H9 (cell line): Measurements from ENCODE around the gene ALDH3A2. TPM values are rescaled to one million over a fixed set of nuclear protein-coding genes. Genes with fewer than 3 reads are reported as not detected.

Source experiments
- DNase-seq: peaks from one replicate; pipeline ENCODE4 v3.0.0-alpha.2; 2017
- H2AFZ ChIP-seq: one replicate; pipeline ENCODE4 v1.6.1; 2013; ENCODE audit warnings: mild to moderate bottlenecking, low read length, control low read depth, moderate library complexity
- H2AK5ac ChIP-seq: 2 replicates; pipeline ENCODE4 v1.6.1; 2013; ENCODE audit warnings: low read length, control low read depth, mixed read lengths; ENCODE audit not compliant: insufficient read length
- H2BK120ac ChIP-seq: one replicate; pipeline ENCODE4 v1.6.1; 2013; ENCODE audit warnings: low read depth, mild to moderate bottlenecking, low read length, control low read depth, inconsistent platforms; ENCODE audit not compliant: poor library complexity, severe bottlenecking
- H2BK12ac ChIP-seq: 2 replicates; pipeline ENCODE4 v1.6.1; 2013; ENCODE audit warnings: low read length, control low read depth, mixed read lengths, low read depth; ENCODE audit not compliant: insufficient read length
- H2BK15ac ChIP-seq: 2 replicates; pipeline ENCODE4 v1.6.1; 2013; ENCODE audit warnings: low read depth, low read length, control low read depth
- H2BK20ac ChIP-seq: one replicate; pipeline ENCODE4 v1.6.1; 2013; ENCODE audit warnings: low read depth, mild to moderate bottlenecking, low read length, control low read depth, inconsistent platforms; ENCODE audit not compliant: poor library complexity, severe bottlenecking
- H2BK5ac ChIP-seq: 2 replicates; pipeline ENCODE4 v1.6.1; 2013; ENCODE audit warnings: low read length, control low read depth, mixed read lengths; ENCODE audit not compliant: insufficient read length
- H3K14ac ChIP-seq: 2 replicates; pipeline ENCODE4 v1.6.1; 2013; ENCODE audit warnings: low read length, control low read depth; ENCODE audit not compliant: insufficient read depth
- H3K18ac ChIP-seq: 2 replicates; pipeline ENCODE4 v1.6.1; 2013; ENCODE audit warnings: low read depth, mild to moderate bottlenecking, mixed read lengths, low read length, control low read depth; ENCODE audit not compliant: insufficient read length
- H3K23ac ChIP-seq: 2 replicates; pipeline ENCODE4 v1.6.1; 2013; ENCODE audit warnings: low read length, control low read depth, mixed read lengths, low read depth; ENCODE audit not compliant: insufficient read length
- H3K23me2 ChIP-seq: 2 replicates; pipeline ENCODE4 v1.6.1; 2013; ENCODE audit warnings: low read depth, mild to moderate bottlenecking, mixed read lengths, low read length, control low read depth; ENCODE audit not compliant: insufficient read length, poor library complexity, severe bottlenecking
- H3K27ac ChIP-seq: 2 replicates; pipeline ENCODE4 v1.5.1; 2013; ENCODE audit warnings: low read length, control low read depth, mixed read lengths, low read depth; ENCODE audit not compliant: insufficient read length
- H3K27me3 ChIP-seq: 2 replicates; pipeline ENCODE4 v1.6.1; 2013; ENCODE audit warnings: low read length, control low read depth, inconsistent platforms; ENCODE audit not compliant: insufficient read depth
- H3K4ac ChIP-seq: 2 replicates; pipeline ENCODE4 v1.6.1; 2013; ENCODE audit warnings: low read depth, mild to moderate bottlenecking, control low read depth, inconsistent platforms, low read length, moderate library complexity
- H3K4me1 ChIP-seq: 2 replicates; pipeline ENCODE4 v1.6.1; 2013; ENCODE audit warnings: low read length, control low read depth, inconsistent platforms; ENCODE audit not compliant: insufficient read depth
- H3K4me2 ChIP-seq: 2 replicates; pipeline ENCODE4 v1.6.1; 2013; ENCODE audit warnings: low read length, control low read depth, mixed read lengths; ENCODE audit not compliant: insufficient read length, insufficient read depth
- H3K56ac ChIP-seq: 2 replicates; pipeline ENCODE4 v1.6.1; 2013; ENCODE audit warnings: low read depth, mild to moderate bottlenecking, mixed read lengths, low read length, control low read depth; ENCODE audit not compliant: insufficient read length
- H3K79me1 ChIP-seq: 2 replicates; pipeline ENCODE4 v1.6.1; 2013; ENCODE audit warnings: low read depth, mild to moderate bottlenecking, moderate library complexity, low read length, control low read depth, inconsistent platforms; ENCODE audit not compliant: insufficient read depth, poor library complexity, severe bottlenecking
- H3K79me2 ChIP-seq: 2 replicates; pipeline ENCODE4 v1.6.1; 2013; ENCODE audit warnings: low read length, control low read depth, inconsistent platforms; ENCODE audit not compliant: insufficient read depth
- H3K9ac ChIP-seq: 2 replicates; pipeline ENCODE4 v1.6.1; 2013; ENCODE audit warnings: low read length, control low read depth, mixed read lengths; ENCODE audit not compliant: insufficient read length; ENCODE audit errors: extremely low read depth
- H3K9me3 ChIP-seq: one replicate; pipeline ENCODE4 v1.6.1; 2013; ENCODE audit warnings: low read depth, low read length, inconsistent platforms; ENCODE audit not compliant: control insufficient read depth
- H3T11ph ChIP-seq: one replicate; pipeline ENCODE4 v1.6.1; 2013; ENCODE audit warnings: mild to moderate bottlenecking, low read length, control low read depth, inconsistent platforms
- H4K20me1 ChIP-seq: one replicate; pipeline ENCODE4 v1.6.1; 2013; ENCODE audit not compliant: control insufficient read depth, insufficient read length, insufficient read depth
- H4K5ac ChIP-seq: 2 replicates; pipeline ENCODE4 v1.6.1; 2013; ENCODE audit warnings: low read depth, mild to moderate bottlenecking, mixed read lengths, low read length, control low read depth; ENCODE audit not compliant: insufficient read length
- H4K8ac ChIP-seq: replicated peaks from 2 replicates; pipeline ENCODE4 v1.6.1; 2013; ENCODE audit warnings: low read length, control low read depth, mixed read lengths, low read depth; ENCODE audit not compliant: insufficient read length
- H4K91ac ChIP-seq: 2 replicates; pipeline ENCODE4 v1.6.1; 2013; ENCODE audit warnings: low read depth, mild to moderate bottlenecking, moderate library complexity, mixed read lengths, low read length, control low read depth; ENCODE audit not compliant: insufficient read length
- H3K27ac Mint-ChIP-seq, 3 experiments: 2 replicates in 2 of 3; 3 replicates in 1 of 3; pipeline ENCODE4 v1.8.0; 2020 to 2021; ENCODE audit warnings: mixed read lengths in 3 of 3, mild to moderate bottlenecking in 1 of 3, moderate library complexity in 1 of 3
- H3K27me3 Mint-ChIP-seq: 2 replicates; pipeline ENCODE4 v1.8.0; 2021; ENCODE audit warnings: low read depth, mild to moderate bottlenecking, moderate library complexity, mixed read lengths
- H3K36me3 Mint-ChIP-seq, 3 experiments: 2 replicates in 2 of 3; 3 replicates in 1 of 3; pipeline ENCODE4 v1.8.0; 2020 to 2021; ENCODE audit warnings: low read depth in 3 of 3, mixed read lengths in 3 of 3; ENCODE audit not compliant: insufficient read depth in 1 of 3
- H3K4me1 Mint-ChIP-seq, 2 experiments: 2 replicates each; pipeline ENCODE4 v1.8.0; 2020; ENCODE audit warnings: mixed read lengths in 2 of 2
- H3K4me3 Mint-ChIP-seq, 2 experiments: 2 replicates in 1 of 2; 3 replicates in 1 of 2; pipeline ENCODE4 v1.8.0; 2020 to 2021; ENCODE audit warnings: mild to moderate bottlenecking in 2 of 2, mixed read lengths in 2 of 2, moderate library complexity in 1 of 2
- H3K9me3 Mint-ChIP-seq, 2 experiments: 2 replicates in 1 of 2; 3 replicates in 1 of 2; pipeline ENCODE4 v1.8.0; 2020; ENCODE audit warnings: mild to moderate bottlenecking in 2 of 2, mixed read lengths in 2 of 2, moderate library complexity in 1 of 2
- CTCF ChIP-seq: fragments of 200-600 bp; sonication (generic); conservative IDR thresholded peaks from 3 replicates; pipeline ENCODE4 v1.8.0; 2021; ENCODE audit warnings: antibody characterized with exemption, mild to moderate bottlenecking
- WGBS: extraction: QIAGEN DNeasy Blood & Tissue Kit; methylation state at CpG from one replicate; pipeline ENCODE4 v1.1.7; 2013; ENCODE audit warnings: missing lambda C conversion rate, low lambda C conversion rate, mixed read lengths; ENCODE audit not compliant: insufficient read length; ENCODE audit errors: extremely low coverage; 5-methylcytosine and 5-hydroxymethylcytosine counted together
- total RNA-seq: library from RNA; stranded (reverse); gene quantifications from 2 replicates; pipeline ENCODE4 v1.2.1, GENCODE V29; 2021

The ALDH3A2 gene
- total RNA-seq, 1 experiment from 2014 or later: 100 TPM

GRCh38 chr17:19719355-19720209, 71.0 kb downstream of the ALDH3A2 start:
- Mint-ChIP-seq H3K4me3 (no peak overlapping the region), H3K27me3 (no peaks in the 10 kb centered on the region), H3K4me1 (peaks cover 5 to 14% of the 10 kb centered on the region in 2 experiments), H3K9me3 (no peaks in the 10 kb centered on the region), H3K36me3 (no peaks in the 10 kb centered on the region), H3K27ac (no peak overlapping the region)
- Histone ChIP-seq H3T11ph (no peak overlapping the region), H4K91ac (no peak overlapping the region), H3K23ac (no peak overlapping the region), H3K9me3 (no peaks in the 10 kb centered on the region), H3K18ac (no peak overlapping the region), H2BK12ac (no peak overlapping the region), H4K5ac (no peak overlapping the region), H4K8ac (no peak overlapping the region), H4K20me1 (no peaks in the 10 kb centered on the region), H3K56ac (no peak overlapping the region), H2BK5ac (no peak overlapping the region), H3K4me2 (no peak overlapping the region), H3K27ac (no peak overlapping the region), H2BK20ac (no peak overlapping the region), H3K14ac (no peak overlapping the region), H2AK5ac (no peak overlapping the region), H3K9ac (no peak overlapping the region), H3K4me1 (no peaks in the 10 kb centered on the region), H2BK120ac (no peak overlapping the region), H2BK15ac (no peak overlapping the region), H2AFZ (no peak overlapping the region), H3K4ac (no peak overlapping the region), H3K79me2 (no peaks in the 10 kb centered on the region), H3K79me1 (no peaks in the 10 kb centered on the region), H3K23me2 (no peaks in the 10 kb centered on the region), H3K27me3 (no peaks in the 10 kb centered on the region)
- WGBS: no CpG with 5 or more reads among the region's 23 CpGs
- DNase-seq: peak; percentile 27
- no peak for TF ChIP-seq CTCF
